ENCODE measurements around the gene IGSF21. TPM values are rescaled to one million over a fixed set of nuclear protein-coding genes. Genes with fewer than 3 reads are reported as not detected.

The IGSF21 gene
- total and polyA plus RNA-seq, 2 donors (not counting 1 experiment from before 2014, with no cell fraction given), result not detected

DNA sequence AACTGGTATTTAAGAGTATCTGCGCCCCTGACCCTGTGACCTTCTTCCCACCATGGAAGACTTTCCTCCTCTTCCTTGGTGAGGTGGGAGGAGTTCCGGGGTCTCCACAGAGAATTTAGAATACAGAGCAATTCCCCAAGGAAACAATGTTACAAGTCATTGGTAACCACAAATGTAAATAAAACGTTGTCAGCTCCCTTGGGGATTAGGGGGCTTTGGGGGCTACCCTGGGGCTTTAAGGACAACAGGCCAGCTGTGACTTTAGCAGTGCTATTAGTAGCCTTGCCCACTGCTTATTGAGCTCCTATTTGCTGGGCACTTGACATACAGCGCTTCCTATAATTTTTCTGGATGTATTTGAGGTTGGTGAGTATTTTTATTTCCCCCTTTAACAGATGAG, 69.0 kb downstream of the IGSF21 start:
- Mint-ChIP-seq H3K27me3 (peaks cover 30% of the 10 kb centered on the region), H3K9me3 (ENCODE audit: insufficient read depth) (no peaks in the 10 kb centered on the region), H3K27ac (no peak overlapping the region), H3K4me1 (peaks cover 5% of the 10 kb centered on the region), H3K4me3 (no peak overlapping the region)
- no peak overlapping the region for H2AFZ ChIP-seq (ENCODE audit: insufficient read depth, low read depth, low read length, poor library complexity, severe bottlenecking)
- no peak overlapping the region for H3K4me2 ChIP-seq (replicated peaks; ENCODE audit: low read depth, low read length, poor library complexity, severe bottlenecking)
- no peak for DNase-seq
- H3K79me2 ChIP-seq (ENCODE audit: control insufficient read depth, insufficient read depth, low read length), result no peaks in the 10 kb centered on the region
- POLR2A ChIA-PET, result no interaction called here
- TF ChIP-seq EZH2 (IDR thresholded peaks at IDR 0.05; ENCODE audit: borderline replicate concordance, insufficient read depth, low read depth, low read length, poor library complexity, severe bottlenecking), result no peak
- TF ChIP-seq, protein P1, sequence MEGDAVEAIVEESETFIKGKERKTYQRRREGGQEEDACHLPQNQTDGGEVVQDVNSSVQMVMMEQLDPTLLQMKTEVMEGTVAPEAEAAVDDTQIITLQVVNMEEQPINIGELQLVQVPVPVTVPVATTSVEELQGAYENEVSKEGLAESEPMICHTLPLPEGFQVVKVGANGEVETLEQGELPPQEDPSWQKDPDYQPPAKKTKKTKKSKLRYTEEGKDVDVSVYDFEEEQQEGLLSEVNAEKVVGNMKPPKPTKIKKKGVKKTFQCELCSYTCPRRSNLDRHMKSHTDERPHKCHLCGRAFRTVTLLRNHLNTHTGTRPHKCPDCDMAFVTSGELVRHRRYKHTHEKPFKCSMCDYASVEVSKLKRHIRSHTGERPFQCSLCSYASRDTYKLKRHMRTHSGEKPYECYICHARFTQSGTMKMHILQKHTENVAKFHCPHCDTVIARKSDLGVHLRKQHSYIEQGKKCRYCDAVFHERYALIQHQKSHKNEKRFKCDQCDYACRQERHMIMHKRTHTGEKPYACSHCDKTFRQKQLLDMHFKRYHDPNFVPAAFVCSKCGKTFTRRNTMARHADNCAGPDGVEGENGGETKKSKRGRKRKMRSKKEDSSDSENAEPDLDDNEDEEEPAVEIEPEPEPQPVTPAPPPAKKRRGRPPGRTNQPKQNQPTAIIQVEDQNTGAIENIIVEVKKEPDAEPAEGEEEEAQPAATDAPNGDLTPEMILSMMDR (IDR thresholded peaks at IDR 0.05), result no peak
- no peaks in the 10 kb centered on the region for H4K20me1 ChIP-seq (ENCODE audit: control insufficient read depth, insufficient read depth, low read length, poor library complexity, severe bottlenecking)
- WGBS (ENCODE audit: insufficient coverage), result 47% methylated on average over 2 of the region's 4 CpGs
- intact Hi-C loops (cut with micrococcal nuclease), result no loop called here
- no peak overlapping the region for H3K27ac ChIP-seq (ENCODE audit: low read length in 2 of 2)
- H3K36me3 ChIP-seq (replicated peaks in 1 of 2; ENCODE audit: control extremely low read depth in 1 of 2, control insufficient read depth in 1 of 2, extremely low read depth in 1 of 2, insufficient read depth in 2 of 2, low read length in 1 of 2), result no peaks in the 10 kb centered on the region
- H3K9me3 ChIP-seq (ENCODE audit: control extremely low read depth in 1 of 3, control insufficient read depth in 2 of 3, insufficient read depth in 1 of 3, low read length in 2 of 3), result no peaks in the 10 kb centered on the region
- CTCF ChIA-PET, result no interaction called here
- H3K4me3 ChIP-seq (ENCODE audit: control extremely low read depth in 1 of 5, extremely low read depth in 1 of 5, insufficient read depth in 1 of 5, low read depth in 2 of 5, low read length in 4 of 5), result no peak overlapping the region
- ATAC-seq (ENCODE audit: low read depth), result no peak
- peaks cover 0 to 17% (median 1%) of the 10 kb centered on the region in 4 experiments for H3K27me3 ChIP-seq (replicated peaks in 1 of 4; ENCODE audit: control extremely low read depth in 1 of 4, control insufficient read depth in 3 of 4, insufficient read depth in 4 of 4, low read length in 3 of 4)
- H3K9ac ChIP-seq (ENCODE audit: low read length), result no peak overlapping the region
- no peaks in the 10 kb centered on the region for H3K4me1 ChIP-seq (ENCODE audit: control insufficient read depth in 2 of 2, insufficient read depth in 2 of 2, low read length in 2 of 2)

DNA sequence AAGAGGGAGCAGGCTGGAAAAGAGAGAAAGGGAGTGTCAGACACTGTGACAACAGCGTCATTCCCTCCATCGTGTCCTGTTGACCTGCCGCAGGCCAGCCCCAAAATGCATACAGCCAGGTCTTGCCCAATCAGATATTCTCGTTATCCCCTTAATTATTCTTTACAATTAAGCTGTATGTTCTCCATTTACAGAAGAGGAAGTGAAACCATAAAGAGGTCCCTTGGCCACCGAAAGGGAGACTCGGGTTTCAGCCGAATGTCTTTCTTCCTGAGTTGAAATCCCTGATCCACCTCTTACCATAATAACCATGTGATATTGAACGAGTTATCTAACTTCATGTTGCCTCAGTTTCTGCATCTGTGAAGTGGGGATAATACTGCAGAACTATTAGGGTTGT, 70.5 kb downstream of the IGSF21 start:
- WGBS (ENCODE audit: insufficient coverage), result 20% methylated on average over 1 of the region's 8 CpGs
- H3K79me2 ChIP-seq (ENCODE audit: control insufficient read depth, insufficient read depth, low read length), result no peaks in the 10 kb centered on the region
- H3K9ac ChIP-seq (ENCODE audit: low read length), result no peak overlapping the region
- ChIA-PET POLR2A (no interaction called here), CTCF (no interaction called here)
- no peak overlapping the region for H3K27ac ChIP-seq (ENCODE audit: low read length in 2 of 2)
- H3K4me1 Mint-ChIP-seq, result peaks cover 5% of the 10 kb centered on the region
- peaks cover 30% of the 10 kb centered on the region for H3K27me3 Mint-ChIP-seq
- no peak overlapping the region for H2AFZ ChIP-seq (ENCODE audit: insufficient read depth, low read depth, low read length, poor library complexity, severe bottlenecking)
- no peak overlapping the region for H3K4me2 ChIP-seq (replicated peaks; ENCODE audit: low read depth, low read length, poor library complexity, severe bottlenecking)
- no peaks in the 10 kb centered on the region for H3K4me1 ChIP-seq (ENCODE audit: control insufficient read depth in 2 of 2, insufficient read depth in 2 of 2, low read length in 2 of 2)
- peaks cover 0 to 13% (median 1%) of the 10 kb centered on the region in 4 experiments for H3K27me3 ChIP-seq (replicated peaks in 1 of 4; ENCODE audit: control extremely low read depth in 1 of 4, control insufficient read depth in 3 of 4, insufficient read depth in 4 of 4, low read length in 3 of 4)
- ATAC-seq (ENCODE audit: low read depth) (no peak), DNase-seq (peak; percentile 16)
- H3K9me3 ChIP-seq (ENCODE audit: control extremely low read depth in 1 of 3, control insufficient read depth in 2 of 3, insufficient read depth in 1 of 3, low read length in 2 of 3), result no peaks in the 10 kb centered on the region
- H3K27ac Mint-ChIP-seq, result no peak overlapping the region
- TF ChIP-seq, protein P1 (IDR thresholded peaks at IDR 0.05), result no peak
- TF ChIP-seq EZH2 (IDR thresholded peaks at IDR 0.05; ENCODE audit: borderline replicate concordance, insufficient read depth, low read depth, low read length, poor library complexity, severe bottlenecking), result no peak
- intact Hi-C loops (cut with micrococcal nuclease), result no loop called here
- H3K4me3 Mint-ChIP-seq, result no peak overlapping the region
- H3K36me3 ChIP-seq (replicated peaks in 1 of 2; ENCODE audit: control extremely low read depth in 1 of 2, control insufficient read depth in 1 of 2, extremely low read depth in 1 of 2, insufficient read depth in 2 of 2, low read length in 1 of 2), result no peaks in the 10 kb centered on the region
- H3K4me3 ChIP-seq (ENCODE audit: control extremely low read depth in 1 of 5, extremely low read depth in 1 of 5, insufficient read depth in 1 of 5, low read depth in 2 of 5, low read length in 4 of 5), result no peak overlapping the region
- no peaks in the 10 kb centered on the region for H4K20me1 ChIP-seq (ENCODE audit: control insufficient read depth, insufficient read depth, low read length, poor library complexity, severe bottlenecking)
- no peaks in the 10 kb centered on the region for H3K9me3 Mint-ChIP-seq (ENCODE audit: insufficient read depth)
